Kidney glomerular epithelial cell (primary cell): ENCODE results near the gene ARHGEF10L.
A peak's percentile ranks its signal among the peaks of the same experiment; 100 is the strongest.
"Not testable (repeated sequence)": the region's sequence is repeated elsewhere in the genome, so short reads cannot be mapped to it uniquely, and the experiment has no call there.

Experiments
- DNase-seq: peaks from one replicate; lab custom pipeline; 2025; lab: John Stamatoyannopoulos, UW

Gene ARHGEF10L, protein sequence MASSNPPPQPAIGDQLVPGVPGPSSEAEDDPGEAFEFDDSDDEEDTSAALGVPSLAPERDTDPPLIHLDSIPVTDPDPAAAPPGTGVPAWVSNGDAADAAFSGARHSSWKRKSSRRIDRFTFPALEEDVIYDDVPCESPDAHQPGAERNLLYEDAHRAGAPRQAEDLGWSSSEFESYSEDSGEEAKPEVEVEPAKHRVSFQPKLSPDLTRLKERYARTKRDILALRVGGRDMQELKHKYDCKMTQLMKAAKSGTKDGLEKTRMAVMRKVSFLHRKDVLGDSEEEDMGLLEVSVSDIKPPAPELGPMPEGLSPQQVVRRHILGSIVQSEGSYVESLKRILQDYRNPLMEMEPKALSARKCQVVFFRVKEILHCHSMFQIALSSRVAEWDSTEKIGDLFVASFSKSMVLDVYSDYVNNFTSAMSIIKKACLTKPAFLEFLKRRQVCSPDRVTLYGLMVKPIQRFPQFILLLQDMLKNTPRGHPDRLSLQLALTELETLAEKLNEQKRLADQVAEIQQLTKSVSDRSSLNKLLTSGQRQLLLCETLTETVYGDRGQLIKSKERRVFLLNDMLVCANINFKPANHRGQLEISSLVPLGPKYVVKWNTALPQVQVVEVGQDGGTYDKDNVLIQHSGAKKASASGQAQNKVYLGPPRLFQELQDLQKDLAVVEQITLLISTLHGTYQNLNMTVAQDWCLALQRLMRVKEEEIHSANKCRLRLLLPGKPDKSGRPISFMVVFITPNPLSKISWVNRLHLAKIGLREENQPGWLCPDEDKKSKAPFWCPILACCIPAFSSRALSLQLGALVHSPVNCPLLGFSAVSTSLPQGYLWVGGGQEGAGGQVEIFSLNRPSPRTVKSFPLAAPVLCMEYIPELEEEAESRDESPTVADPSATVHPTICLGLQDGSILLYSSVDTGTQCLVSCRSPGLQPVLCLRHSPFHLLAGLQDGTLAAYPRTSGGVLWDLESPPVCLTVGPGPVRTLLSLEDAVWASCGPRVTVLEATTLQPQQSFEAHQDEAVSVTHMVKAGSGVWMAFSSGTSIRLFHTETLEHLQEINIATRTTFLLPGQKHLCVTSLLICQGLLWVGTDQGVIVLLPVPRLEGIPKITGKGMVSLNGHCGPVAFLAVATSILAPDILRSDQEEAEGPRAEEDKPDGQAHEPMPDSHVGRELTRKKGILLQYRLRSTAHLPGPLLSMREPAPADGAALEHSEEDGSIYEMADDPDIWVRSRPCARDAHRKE (N-terminal part only)

DNA sequence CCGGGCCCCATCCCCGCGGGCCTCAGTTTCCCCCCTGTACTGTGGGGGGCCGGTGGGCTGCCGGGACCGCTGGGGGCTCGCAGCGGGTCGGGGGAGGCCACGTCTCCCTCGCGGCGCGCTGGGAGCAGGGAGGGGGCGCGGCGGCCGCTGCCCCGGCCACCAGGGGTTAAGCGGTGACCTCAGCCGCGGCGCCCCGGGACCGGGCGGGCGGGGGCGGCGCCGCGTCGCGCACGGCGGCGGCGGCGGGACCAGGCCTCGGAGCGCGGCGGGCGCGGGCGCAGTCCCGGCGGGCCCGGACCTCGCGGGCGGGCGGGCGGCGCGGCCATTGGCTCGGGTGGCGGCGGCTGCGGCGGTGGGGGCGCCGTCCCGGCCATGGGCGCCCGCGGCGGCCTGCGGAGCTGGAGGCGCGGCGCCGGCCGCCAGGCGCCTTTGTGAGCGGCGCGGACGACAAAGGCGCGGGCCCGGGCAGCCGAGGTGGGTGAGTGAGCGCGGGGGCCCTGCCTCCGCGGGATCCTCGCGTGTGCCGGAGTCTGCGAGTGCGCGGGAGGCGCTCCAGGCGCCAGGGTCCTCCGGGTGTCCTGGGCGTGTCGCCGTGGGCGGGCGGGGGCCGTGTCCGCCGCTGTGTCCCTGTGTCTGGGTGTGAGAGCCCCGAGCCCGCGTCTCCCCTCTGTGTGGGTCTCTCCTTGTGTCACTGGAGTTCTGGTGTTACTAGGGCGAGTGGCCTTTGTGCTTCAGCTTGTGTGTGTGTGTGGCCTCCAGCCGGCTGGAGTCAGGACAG lies at the start of gene ARHGEF10L:
Gene ARHGEF10L (plus strand): TSS at position 222 of the 778 bp plus-strand sequence. CDS start 40,898 bp downstream, outside the sequence.
- no peak for DNase-seq

DNA sequence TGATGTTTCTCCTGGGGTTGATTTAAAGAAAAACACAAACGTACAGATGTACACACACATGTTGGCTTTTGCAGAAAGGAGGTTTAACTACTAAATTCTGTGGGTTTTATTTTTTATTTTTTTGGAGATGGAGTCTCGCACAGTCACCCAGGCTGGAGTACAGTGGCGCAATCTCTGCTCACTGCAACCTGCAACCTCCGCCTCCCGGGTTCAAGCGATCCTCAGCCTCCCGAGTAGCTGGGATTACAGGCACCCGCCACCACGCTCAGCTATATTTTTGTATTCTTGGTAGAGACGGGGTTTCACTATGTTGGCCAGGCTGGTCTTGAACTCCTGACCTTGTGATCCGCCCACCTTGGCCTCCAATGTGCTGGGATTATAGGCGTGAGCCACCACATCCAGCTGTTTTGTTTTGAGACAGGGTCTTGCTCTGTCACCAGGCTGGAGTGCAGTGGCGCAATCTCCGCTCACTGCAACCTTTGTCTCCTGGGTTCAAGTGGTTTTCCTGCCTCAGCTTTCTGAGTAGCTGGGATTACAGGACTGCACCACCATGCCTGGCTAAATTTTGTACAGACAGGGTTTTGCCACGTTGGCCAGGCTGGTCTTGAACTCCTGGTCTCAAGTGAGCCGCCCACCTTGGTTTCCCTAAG lies 49.6 kb upstream of the ARHGEF10L start:
- DNase-seq = not testable (repeated sequence)

DNA sequence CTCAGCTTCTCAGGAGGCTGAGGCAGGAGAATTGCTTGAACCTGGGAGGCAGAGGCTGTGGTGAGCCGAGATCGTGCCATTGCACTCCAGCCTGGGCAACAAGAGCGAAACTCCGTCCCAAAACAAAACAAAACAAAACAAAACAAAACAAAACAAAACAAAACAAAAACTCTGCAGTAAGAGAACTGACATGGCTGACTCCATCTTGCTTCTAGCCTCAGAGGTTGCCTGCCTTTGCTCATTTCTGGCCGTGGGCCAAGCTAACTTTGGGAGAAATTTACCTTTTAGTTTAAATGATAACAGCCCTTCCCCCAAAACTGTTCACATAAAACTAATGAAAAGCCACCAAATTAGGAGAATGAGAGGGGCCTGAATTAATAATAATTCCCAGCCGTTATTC lies 48.8 kb upstream of the ARHGEF10L start:
- not testable (repeated sequence) for DNase-seq

DNA sequence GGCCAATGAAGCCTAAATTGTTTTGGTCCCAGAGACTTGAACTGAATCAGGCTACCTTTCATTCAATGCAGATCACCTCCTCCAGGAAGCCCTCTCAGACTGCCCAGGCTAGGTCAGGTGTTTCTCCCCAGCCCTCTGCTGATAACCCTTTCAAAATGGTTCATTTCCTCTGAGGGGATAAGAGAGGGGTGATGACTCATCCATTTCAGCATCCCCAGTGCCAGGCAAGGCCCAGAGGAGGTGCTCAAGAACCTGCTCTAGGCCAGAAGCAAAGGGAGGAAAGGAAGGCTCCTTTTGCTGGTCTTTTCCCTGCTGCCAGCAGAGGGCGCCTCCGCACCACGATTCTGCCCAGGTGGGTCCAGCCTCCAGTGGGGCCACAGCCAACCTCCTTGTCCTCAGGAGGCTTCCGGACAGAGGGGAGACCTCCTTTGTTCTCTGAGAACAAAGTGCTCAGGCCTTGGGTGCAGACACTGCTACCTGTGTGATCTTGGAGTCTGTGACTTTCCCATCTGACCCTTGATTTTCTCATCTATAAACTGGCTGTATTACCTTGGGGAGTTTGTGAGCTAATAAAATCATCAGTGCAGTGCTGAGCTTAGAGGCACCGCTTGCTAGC lies 45.3 kb upstream of the ARHGEF10L start:
- peak; percentile 43 for DNase-seq

DNA sequence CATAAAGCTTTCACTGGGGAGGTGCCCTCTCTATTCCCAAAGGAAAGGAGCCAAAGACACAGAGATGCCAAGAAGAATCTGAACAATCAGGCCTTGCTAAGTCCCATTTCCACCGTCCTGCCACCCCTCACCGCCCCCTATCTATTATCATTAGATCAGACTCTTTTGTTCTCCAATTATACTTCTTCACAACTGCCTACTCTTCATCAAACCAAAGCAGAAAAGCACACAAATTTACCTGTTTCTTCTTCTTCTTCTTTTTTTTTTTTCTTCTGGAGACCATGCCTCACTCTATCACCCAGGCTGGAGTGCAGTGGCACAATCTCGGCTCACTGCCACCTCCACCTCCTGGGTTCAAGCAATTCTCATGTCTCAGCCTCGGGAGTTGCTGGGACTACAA lies 43.1 kb upstream of the ARHGEF10L start:
- no peak for DNase-seq

DNA sequence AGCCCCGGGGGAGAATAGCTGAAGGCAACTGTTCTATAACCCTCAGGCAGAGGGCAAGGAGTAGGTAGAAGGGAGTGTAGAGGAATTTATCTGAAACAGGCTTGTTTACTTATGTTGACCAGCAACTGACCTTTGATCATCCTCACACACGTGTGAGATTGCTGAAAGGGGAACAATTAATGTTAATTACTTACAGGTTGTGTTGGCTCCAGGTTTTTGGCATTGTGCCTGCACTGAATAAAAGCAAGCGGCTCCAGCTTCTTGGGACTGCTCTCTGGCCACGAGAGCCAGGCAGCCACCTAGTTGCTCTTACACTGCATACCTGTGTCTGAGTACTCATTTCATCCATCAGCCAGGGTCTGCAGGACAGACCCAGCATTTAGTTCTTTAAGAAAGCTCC lies 41.3 kb upstream of the ARHGEF10L start:
- no peak for DNase-seq

DNA sequence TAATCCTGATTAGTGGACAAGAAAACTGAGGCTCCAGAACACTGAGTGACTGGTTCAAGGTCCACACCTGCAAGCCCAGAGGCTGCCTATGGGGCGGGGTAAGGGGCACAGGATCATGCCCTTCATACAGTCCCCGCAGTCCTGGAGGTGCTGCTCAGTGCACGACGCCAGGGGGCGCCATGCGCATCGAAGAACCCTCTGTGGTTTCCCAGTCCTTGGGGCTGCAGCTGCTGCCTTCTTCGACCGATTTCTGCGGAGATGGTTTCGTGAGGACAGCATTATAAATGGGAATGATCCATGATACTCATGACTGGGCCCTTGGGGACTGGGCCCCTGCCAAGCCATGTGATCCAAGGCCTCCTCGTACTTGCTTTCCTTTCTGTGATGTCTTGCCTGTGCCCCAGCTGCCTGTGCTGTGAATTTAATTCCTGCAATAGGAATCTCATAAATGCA lies 37.1 kb upstream of the ARHGEF10L start:
- peak; percentile 48 for DNase-seq

DNA sequence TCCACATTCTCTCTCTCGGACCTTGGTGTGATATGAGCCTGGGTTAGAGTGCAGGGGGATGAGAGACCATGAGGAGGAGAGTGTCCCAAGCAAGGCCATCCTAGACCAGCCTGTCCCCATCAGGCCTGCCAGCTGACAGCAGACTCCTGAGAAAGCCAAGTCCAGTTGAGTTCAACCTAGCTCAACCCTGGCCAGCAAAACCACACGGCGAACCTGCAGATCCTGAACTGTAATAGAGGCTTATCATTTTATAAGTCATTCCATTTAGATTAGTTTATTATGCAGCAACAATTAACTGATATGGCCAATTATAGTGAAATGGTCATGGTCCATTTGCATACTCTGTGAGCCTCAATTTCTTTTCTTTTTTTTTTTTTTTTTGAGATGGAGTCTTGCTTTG lies 36.4 kb upstream of the ARHGEF10L start:
- DNase-seq = no peak

DNA sequence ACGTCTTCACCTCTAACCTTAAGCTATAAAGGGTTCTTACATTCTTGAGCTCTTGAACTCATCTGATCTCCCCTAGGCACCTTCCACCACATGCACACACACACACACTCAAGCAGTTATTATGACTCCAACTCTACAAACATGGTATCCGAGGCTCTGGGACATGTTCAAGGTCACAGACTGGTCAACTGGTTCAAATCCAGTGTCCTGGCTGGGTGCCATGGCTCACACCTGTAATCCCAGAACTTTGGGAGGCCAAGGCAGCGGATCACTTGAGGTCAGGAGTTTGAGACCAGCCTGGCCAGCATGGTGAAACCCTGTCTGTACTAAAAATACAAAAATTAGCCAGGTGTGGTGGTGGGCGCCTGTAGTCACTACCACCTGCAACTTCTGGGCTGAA lies 32.3 kb upstream of the ARHGEF10L start:
- not testable (repeated sequence) for DNase-seq

DNA sequence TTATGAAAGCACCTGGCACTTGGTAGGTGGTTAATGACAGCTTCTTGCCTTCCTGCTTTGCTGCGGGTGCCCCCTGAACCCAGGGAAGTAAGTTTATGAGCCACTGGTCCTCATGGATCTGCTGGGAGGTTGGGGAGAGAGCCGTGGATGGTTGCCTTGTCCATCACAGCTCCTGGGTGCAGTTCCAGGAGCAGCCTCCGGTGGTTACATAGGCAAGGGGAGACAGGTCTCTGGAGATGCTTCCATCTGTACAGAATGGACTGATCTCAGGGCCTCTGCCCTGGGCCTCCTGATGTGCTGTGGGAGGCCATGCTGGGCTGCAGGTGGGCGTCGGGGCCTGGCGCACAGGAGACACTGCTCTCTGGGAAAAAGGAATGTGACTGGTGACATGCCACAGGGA lies 31.6 kb upstream of the ARHGEF10L start:
- DNase-seq = no peak

DNA sequence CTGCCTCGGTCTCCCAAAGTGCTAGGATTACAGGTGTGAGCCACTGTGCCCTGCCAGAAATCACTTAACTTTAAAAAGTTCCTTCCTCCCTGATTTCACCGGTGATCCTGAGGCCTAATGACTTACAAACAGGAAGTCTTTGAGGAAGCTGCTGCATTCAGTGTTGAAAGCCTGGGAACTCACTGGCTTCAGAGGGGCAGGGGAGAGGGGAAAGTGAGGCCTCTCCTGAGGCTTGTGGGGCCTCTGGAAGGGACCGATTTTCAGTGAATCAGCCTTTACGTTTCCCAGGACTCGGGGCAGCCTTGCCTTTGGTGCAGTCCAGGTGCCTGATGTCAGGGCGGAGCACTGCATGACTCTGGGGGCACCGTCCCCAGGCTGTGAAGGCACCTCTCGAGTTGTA lies 30.1 kb upstream of the ARHGEF10L start:
- no peak for DNase-seq

DNA sequence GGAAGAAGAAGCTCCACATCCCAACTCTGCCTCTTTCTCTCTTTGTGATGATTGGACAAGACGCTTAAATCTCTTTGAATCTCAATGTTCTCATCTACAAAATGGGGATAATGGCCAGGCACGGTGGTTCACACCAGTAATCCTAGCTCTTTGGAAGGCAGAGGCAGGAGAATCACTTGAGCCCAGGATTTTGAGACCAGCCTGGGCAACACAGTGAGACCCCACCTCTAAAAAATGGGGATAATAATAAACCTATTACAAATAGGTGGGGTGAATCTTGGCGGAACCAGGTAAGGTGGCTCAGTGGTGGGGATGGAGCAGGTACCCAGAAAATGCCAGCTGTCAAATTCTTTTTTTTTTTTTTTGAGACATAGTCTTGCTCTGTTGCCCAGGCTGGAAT lies 29.4 kb upstream of the ARHGEF10L start:
- DNase-seq = no peak

DNA sequence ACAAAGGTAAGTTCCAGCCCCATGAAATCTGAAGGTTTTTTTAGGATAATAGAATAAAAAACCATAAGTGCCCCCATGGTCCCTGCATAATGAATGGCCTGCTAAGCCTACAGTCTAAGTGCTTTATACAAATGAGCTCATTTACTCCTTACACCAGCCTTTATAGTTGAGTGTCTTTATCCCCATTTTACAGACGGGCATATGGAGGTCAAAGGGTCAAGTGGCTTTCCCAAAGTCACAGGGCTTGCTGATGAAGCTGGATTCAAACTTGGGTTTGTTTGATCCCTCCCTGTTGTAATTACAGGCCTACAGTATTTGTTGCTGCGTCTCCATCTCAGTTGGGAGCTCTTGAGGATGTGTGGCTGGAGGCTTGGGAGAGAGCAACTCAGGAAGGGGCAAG lies 28.3 kb upstream of the ARHGEF10L start:
- no peak for DNase-seq

DNA sequence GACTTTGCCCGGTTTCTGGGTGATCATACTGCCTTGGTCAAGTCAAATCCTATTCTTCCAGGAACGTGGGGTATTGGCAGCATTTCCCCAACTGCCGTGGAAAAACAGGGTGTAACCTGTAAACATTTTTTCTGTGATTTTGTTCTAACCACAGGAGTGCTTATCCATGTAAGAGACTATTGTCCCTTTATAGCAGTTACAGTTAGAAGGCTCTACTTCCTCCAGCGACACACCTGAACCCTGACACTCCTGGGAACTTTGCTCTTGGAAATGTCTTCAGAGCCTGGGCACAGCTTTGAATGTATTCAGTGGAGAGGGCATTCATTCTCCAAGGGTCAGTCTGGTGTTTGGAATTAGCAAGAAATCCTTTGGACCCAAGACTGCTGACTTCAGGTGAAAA lies 26.4 kb upstream of the ARHGEF10L start:
- DNase-seq = no peak

DNA sequence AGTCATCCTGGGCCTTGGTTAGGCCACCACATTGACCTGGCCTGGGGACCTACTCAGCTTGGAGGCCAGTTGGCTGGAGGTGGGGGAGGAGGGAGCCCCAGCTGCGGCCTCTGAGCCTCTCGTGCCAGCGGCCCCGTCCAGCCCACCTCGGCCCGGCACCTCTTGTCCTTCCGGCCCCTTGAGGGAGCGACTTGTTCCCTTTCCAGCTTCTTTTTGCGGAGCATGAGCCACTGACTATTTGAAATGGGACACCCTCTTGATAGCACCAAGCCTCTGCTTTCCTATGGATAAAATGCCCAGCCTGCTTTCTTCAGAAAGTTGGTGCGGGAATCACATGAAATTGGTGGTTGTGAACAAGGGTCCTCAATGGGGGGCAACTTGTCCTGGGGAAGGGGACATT lies 24.7 kb upstream of the ARHGEF10L start:
- DNase-seq = no peak

DNA sequence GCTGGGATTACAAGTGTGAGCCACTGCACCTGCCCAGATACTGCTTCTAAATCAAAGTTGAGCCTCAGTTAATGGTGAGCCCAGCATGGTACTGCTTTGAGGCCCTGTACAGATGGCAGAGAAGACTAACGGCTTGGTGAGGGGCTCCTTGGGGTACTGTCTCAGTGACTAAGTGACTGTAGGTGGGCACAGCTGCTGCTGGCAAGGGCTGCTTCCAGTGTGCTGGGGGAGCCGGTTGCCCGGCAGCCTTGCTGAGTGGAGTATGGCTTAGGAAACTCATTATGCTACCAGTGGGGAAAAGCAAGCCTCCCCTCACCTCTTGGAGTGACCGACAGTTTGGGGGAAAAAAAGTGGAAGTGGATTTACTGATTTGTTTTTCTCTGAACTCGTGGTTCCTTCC lies 23.6 kb upstream of the ARHGEF10L start:
- no peak for DNase-seq

DNA sequence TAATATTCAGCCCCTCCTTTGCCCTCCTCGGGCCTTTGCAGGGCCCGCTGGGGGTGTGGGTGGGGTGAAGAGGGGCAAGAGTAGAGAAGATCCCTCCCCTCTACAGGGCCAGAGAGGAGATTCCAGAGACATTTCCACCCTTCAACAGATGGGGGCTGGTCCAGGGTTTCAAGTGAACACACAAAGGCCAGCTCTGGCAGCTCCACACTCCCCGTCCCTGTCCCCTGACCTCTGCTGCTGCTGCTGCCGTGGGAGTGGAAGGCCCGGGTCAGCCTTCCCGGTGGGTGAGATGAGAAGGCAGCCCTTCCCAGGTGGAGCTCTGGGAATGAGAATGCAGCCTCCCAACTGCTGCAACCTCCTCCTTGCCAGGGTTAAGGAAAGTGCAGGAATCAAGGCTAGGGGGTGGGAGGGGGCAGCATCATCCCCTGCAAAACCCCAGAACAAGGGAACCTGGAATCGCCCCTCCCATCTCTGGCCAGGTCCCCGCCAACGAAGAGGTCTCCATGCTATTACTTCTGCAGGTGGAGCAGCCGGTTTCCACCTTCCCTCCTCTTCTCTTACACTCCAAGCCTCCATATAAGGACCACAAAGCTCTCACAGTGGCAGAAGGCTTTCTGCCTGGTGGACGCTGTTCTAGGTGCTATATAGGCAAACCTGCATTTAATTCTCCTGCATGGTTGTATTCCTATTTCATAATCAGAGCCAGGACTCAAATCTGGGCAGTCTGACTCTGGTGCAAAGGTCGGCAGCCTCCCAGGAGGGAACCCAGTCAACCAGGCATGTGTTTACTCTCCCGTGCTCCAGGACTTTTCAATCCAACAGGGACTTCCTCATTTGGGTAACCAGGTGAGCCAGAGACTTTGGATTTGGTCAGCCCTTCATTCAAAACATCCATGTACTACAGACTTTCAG lies 22.9 kb upstream of the ARHGEF10L start:
- DNase-seq = no peak

DNA sequence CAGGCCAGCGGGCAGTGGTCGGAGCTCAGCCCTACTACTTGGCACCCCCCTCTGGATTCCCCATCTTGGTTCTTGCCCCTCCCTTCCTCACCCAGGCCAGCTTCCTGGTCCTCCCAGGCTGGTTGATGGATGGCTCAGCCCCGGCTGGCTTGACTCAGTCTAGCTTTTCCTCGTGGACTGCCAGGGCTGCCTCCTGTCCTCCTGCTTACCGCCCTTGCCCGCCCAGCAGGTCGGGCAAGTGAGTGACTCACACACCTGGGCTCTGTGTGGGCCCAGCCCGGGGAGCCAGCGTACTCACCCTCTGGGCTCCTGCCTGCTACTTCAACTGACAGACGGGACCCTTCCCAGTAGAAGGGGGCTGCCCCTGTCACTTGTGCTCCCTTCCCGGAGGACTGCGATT lies 19.5 kb upstream of the ARHGEF10L start:
- DNase-seq = peak; percentile 52
